Activated CD4-positive, alpha-beta memory T cell treated with anti-CD3 and anti-CD28 coated beads for 36 hours (primary cell): ENCODE data around the gene MCTP2. TPM values are rescaled to one million over a fixed set of nuclear protein-coding genes. Genes with fewer than 3 reads are reported as not detected.

ENCODE experiments used
- CTCF ChIA-PET: fragments of 350-600 bp; sonication (Branson Sonifier 250); formaldehyde crosslinking; loops from one replicate; lab custom pipeline; 2021; ENCODE audit warnings: antibody characterized with exemption, inconsistent platforms; lab: Charles Lee
- POLR2A ChIA-PET: fragments of 350-600 bp; sonication (Branson Sonifier 250); formaldehyde crosslinking; loops from one replicate; lab custom pipeline; 2021; ENCODE audit warnings: antibody characterized with exemption; lab: Charles Lee
- DNase-seq: peaks from one replicate; pipeline ENCODE4 v3.0.0-alpha.2; 2020
- H3K27ac Mint-ChIP-seq: one replicate; pipeline ENCODE4 v1.8.0; 2021; ENCODE audit warnings: mixed read lengths
- H3K27me3 Mint-ChIP-seq: one replicate; pipeline ENCODE4 v1.8.0; 2021; ENCODE audit warnings: mixed read lengths
- H3K36me3 Mint-ChIP-seq: one replicate; pipeline ENCODE4 v1.8.0; 2021; ENCODE audit warnings: mixed read lengths
- H3K4me1 Mint-ChIP-seq: one replicate; pipeline ENCODE4 v1.8.0; 2021; ENCODE audit warnings: low read depth, mixed read lengths
- H3K4me3 Mint-ChIP-seq: one replicate; pipeline ENCODE4 v1.8.0; 2021; ENCODE audit warnings: mild to moderate bottlenecking, mixed read lengths
- H3K9me3 Mint-ChIP-seq: one replicate; pipeline ENCODE4 v1.8.0; 2021; ENCODE audit warnings: mixed read lengths
- intact Hi-C: fragments of 100-400 bp; cut with micrococcal nuclease; formaldehyde crosslinking; loops from one replicate; pipeline ENCODE4 v1.15.1; 2023
- total RNA-seq, 2 experiments: library from RNA; stranded (reverse); gene quantifications; one replicate each; pipeline ENCODE4 v1.2.3, GENCODE V29; 2021

Gene MCTP2
- total RNA-seq, 2 experiments from 2014 or later: 38.5 to 41.7 TPM

- ChIA-PET POLR2A (no interaction called here), CTCF (no interaction called here)
- H3K4me1 Mint-ChIP-seq: no peaks in the 10 kb centered on the region
- H3K27ac Mint-ChIP-seq: no peak overlapping the region
- no peaks in the 10 kb centered on the region for H3K27me3 Mint-ChIP-seq
- DNase-seq: no peak
- peaks cover 18% of the 10 kb centered on the region for H3K36me3 Mint-ChIP-seq
- no peak overlapping the region for H3K4me3 Mint-ChIP-seq
- intact Hi-C loops: no loop called here
- no peaks in the 10 kb centered on the region for H3K9me3 Mint-ChIP-seq
These were observed 215.1 kb downstream of the MCTP2 start for GRCh38 chr15:94446441-94446840.

- H3K36me3 Mint-ChIP-seq: peaks cover 3% of the 10 kb centered on the region
- H3K27ac Mint-ChIP-seq: no peak overlapping the region
- POLR2A ChIA-PET: no interaction called here
- intact Hi-C loops: no loop called here
- CTCF ChIA-PET: no interaction called here
- no peak overlapping the region for H3K4me3 Mint-ChIP-seq
- DNase-seq: no peak
- no peaks in the 10 kb centered on the region for H3K4me1 Mint-ChIP-seq
- H3K27me3 Mint-ChIP-seq: no peaks in the 10 kb centered on the region
- no peaks in the 10 kb centered on the region for H3K9me3 Mint-ChIP-seq
These were observed 220.1 kb downstream of the MCTP2 start for GRCh38 chr15:94451466-94451865.

GRCh38 chr15:94453227-94453988, 222.0 kb downstream of the MCTP2 start:
- no peaks in the 10 kb centered on the region for H3K4me1 Mint-ChIP-seq
- H3K27me3 Mint-ChIP-seq: no peaks in the 10 kb centered on the region
- H3K36me3 Mint-ChIP-seq: peaks cover 12% of the 10 kb centered on the region
- no peak for DNase-seq
- intact Hi-C loops: no loop called here
- no peak overlapping the region for H3K27ac Mint-ChIP-seq
- H3K9me3 Mint-ChIP-seq: no peaks in the 10 kb centered on the region
- H3K4me3 Mint-ChIP-seq: no peak overlapping the region
- ChIA-PET POLR2A (no interaction called here), CTCF (no interaction called here)

- Mint-ChIP-seq H3K36me3 (peaks cover 20% of the 10 kb centered on the region), H3K4me1 (no peaks in the 10 kb centered on the region), H3K4me3 (no peak overlapping the region), H3K27ac (no peak overlapping the region), H3K9me3 (no peaks in the 10 kb centered on the region), H3K27me3 (no peaks in the 10 kb centered on the region)
- CTCF ChIA-PET: no interaction called here
- intact Hi-C loops: no loop called here
- POLR2A ChIA-PET: no interaction called here
- DNase-seq: no peak
These were observed 223.9 kb downstream of the MCTP2 start for GRCh38 chr15:94455297-94455696.

- Mint-ChIP-seq H3K4me1 (no peaks in the 10 kb centered on the region), H3K27me3 (no peaks in the 10 kb centered on the region), H3K4me3 (no peak overlapping the region), H3K36me3 (peaks cover 22% of the 10 kb centered on the region), H3K27ac (no peak overlapping the region), H3K9me3 (no peaks in the 10 kb centered on the region)
- no peak for DNase-seq
- POLR2A ChIA-PET: no interaction called here
- intact Hi-C loops: no loop called here
- CTCF ChIA-PET: no interaction called here
These were observed 224.9 kb downstream of the MCTP2 start for GRCh38 chr15:94456226-94456625.

GRCh38 chr15:94457661-94458060, 226.3 kb downstream of the MCTP2 start:
- H3K4me1 Mint-ChIP-seq: no peaks in the 10 kb centered on the region
- no peak overlapping the region for H3K27ac Mint-ChIP-seq
- no peaks in the 10 kb centered on the region for H3K27me3 Mint-ChIP-seq
- ChIA-PET CTCF (no interaction called here), POLR2A (no interaction called here)
- no peaks in the 10 kb centered on the region for H3K9me3 Mint-ChIP-seq
- peaks cover 25% of the 10 kb centered on the region for H3K36me3 Mint-ChIP-seq
- H3K4me3 Mint-ChIP-seq: no peak overlapping the region
- no peak for DNase-seq
- intact Hi-C loops: no loop called here

- CTCF ChIA-PET: no interaction called here
- POLR2A ChIA-PET: no interaction called here
- DNase-seq: no peak
- H3K4me3 Mint-ChIP-seq: no peak overlapping the region
- H3K36me3 Mint-ChIP-seq: peaks cover 24% of the 10 kb centered on the region
- H3K27ac Mint-ChIP-seq: no peak overlapping the region
- intact Hi-C loops: no loop called here
- H3K9me3 Mint-ChIP-seq: no peaks in the 10 kb centered on the region
- no peaks in the 10 kb centered on the region for H3K4me1 Mint-ChIP-seq
- no peaks in the 10 kb centered on the region for H3K27me3 Mint-ChIP-seq
These were observed 229.3 kb downstream of the MCTP2 start for GRCh38 chr15:94460624-94461023.

GRCh38 chr15:94467034-94467433, 235.7 kb downstream of the MCTP2 start:
- no peaks in the 10 kb centered on the region for H3K27me3 Mint-ChIP-seq
- POLR2A ChIA-PET: no interaction called here
- intact Hi-C loops: no loop called here
- CTCF ChIA-PET: no interaction called here
- DNase-seq: no peak
- no peak overlapping the region for H3K27ac Mint-ChIP-seq
- no peaks in the 10 kb centered on the region for H3K9me3 Mint-ChIP-seq
- no peaks in the 10 kb centered on the region for H3K4me1 Mint-ChIP-seq
- H3K4me3 Mint-ChIP-seq: no peak overlapping the region
- H3K36me3 Mint-ChIP-seq: peaks cover 16% of the 10 kb centered on the region

- ChIA-PET POLR2A (no interaction called here), CTCF (no interaction called here)
- no peaks in the 10 kb centered on the region for H3K4me1 Mint-ChIP-seq
- intact Hi-C loops: no loop called here
- H3K27ac Mint-ChIP-seq: no peak overlapping the region
- no peaks in the 10 kb centered on the region for H3K27me3 Mint-ChIP-seq
- no peak for DNase-seq
- no peaks in the 10 kb centered on the region for H3K9me3 Mint-ChIP-seq
- no peak overlapping the region for H3K4me3 Mint-ChIP-seq
- peaks cover 35% of the 10 kb centered on the region for H3K36me3 Mint-ChIP-seq
These were observed 239.1 kb downstream of the MCTP2 start for GRCh38 chr15:94470492-94470891.

GRCh38 chr15:94476686-94477085, 245.3 kb downstream of the MCTP2 start:
- Mint-ChIP-seq H3K36me3 (peaks cover 64% of the 10 kb centered on the region), H3K4me3 (no peak overlapping the region), H3K27ac (no peak overlapping the region), H3K27me3 (no peaks in the 10 kb centered on the region), H3K9me3 (no peaks in the 10 kb centered on the region), H3K4me1 (no peaks in the 10 kb centered on the region)
- ChIA-PET POLR2A (no interaction called here), CTCF (no interaction called here)
- intact Hi-C loops: no loop called here
- no peak for DNase-seq

- ChIA-PET CTCF (no interaction called here), POLR2A (no interaction called here)
- Mint-ChIP-seq H3K9me3 (peaks cover 11% of the 10 kb centered on the region), H3K4me3 (no peak overlapping the region), H3K36me3 (peaks cover 68% of the 10 kb centered on the region), H3K4me1 (no peaks in the 10 kb centered on the region), H3K27ac (no peak overlapping the region), H3K27me3 (no peaks in the 10 kb centered on the region)
- intact Hi-C loops: no loop called here
- DNase-seq: no peak
These were observed 246.7 kb downstream of the MCTP2 start for GRCh38 chr15:94477913-94478553.

GRCh38 chr15:94478763-94479162, 247.4 kb downstream of the MCTP2 start:
- peaks cover 63% of the 10 kb centered on the region for H3K36me3 Mint-ChIP-seq
- no peak overlapping the region for H3K4me3 Mint-ChIP-seq
- intact Hi-C loops: no loop called here
- H3K27me3 Mint-ChIP-seq: no peaks in the 10 kb centered on the region
- CTCF ChIA-PET: no interaction called here
- peaks cover 11% of the 10 kb centered on the region for H3K9me3 Mint-ChIP-seq
- H3K27ac Mint-ChIP-seq: no peak overlapping the region
- POLR2A ChIA-PET: no interaction called here
- H3K4me1 Mint-ChIP-seq: no peaks in the 10 kb centered on the region
- DNase-seq: no peak
